Brain microvascular endothelial cell (primary cell): Measurements from ENCODE around the gene WDR6.
A peak's percentile ranks its signal among the peaks of the same experiment; 100 is the strongest.

ENCODE experiments used
- DNase-seq: peaks from one replicate; pipeline ENCODE4 v3.0.0-alpha.2; 2020
- H3K27ac ChIP-seq: fragments of 250-450 bp; sonication (Bioruptor Pico); 2 replicates; pipeline ENCODE4 v1.5.1; 2020; ENCODE audit warnings: mild to moderate bottlenecking, moderate library complexity
- H3K27me3 ChIP-seq: fragments of 250-450 bp; sonication (Bioruptor Pico); replicated peaks from 2 replicates; pipeline ENCODE4 v1.5.1; 2020; ENCODE audit warnings: mild to moderate bottlenecking
- H3K36me3 ChIP-seq: fragments of 250-450 bp; sonication (Bioruptor Pico); replicated peaks from 2 replicates; pipeline ENCODE4 v1.5.1; 2020; ENCODE audit warnings: mild to moderate bottlenecking
- H3K4me3 ChIP-seq: 2 replicates; pipeline ENCODE4 v1.5.1; 2011; ENCODE audit warnings: low read depth, mild to moderate bottlenecking, control low read depth, low read length, moderate library complexity
- in situ Hi-C: cut with HindIII; loops from 2 replicates; pipeline ENCODE4 v1.10.0; 2017; ENCODE audit warnings: low sequenced_read_pairs, low pct_ligation_motif_present
- TF ChIP-seq, protein P1 (sequence below): IDR thresholded peaks from 2 replicates; pipeline ENCODE4 v1.5.1; 2011; ENCODE audit warnings: low read depth, mild to moderate bottlenecking, moderate library complexity, low read length, control low read depth, inconsistent platforms; ENCODE audit errors: missing control alignments

The WDR6 gene

DNA sequence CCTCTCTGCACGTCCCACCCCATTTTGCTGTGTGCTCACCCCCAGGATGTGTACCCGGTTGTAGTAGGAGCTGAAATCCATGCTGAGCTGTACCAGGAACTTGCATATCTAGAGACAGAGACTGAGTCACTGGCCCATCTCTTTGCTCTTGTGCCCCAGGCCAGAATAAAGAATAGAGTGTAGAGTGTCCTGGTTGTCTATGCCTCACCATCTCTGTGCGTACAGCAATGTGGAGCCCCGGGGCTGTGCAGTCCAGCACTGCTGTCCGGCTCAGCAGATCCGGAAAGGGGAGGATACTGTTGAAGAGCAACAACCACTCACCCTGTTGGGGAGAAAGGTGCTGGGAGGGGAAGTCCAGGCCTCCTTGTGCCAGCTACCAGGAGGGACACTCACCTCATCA is 8.6 kb downstream of the WDR6 start:
- DNase-seq: no peak
- Histone ChIP-seq H3K4me3 (no peak overlapping the region), H3K27ac (no peak overlapping the region), H3K27me3 (no peaks in the 10 kb centered on the region), H3K36me3 (peaks cover 47% of the 10 kb centered on the region)
- TF ChIP-seq, protein P1, sequence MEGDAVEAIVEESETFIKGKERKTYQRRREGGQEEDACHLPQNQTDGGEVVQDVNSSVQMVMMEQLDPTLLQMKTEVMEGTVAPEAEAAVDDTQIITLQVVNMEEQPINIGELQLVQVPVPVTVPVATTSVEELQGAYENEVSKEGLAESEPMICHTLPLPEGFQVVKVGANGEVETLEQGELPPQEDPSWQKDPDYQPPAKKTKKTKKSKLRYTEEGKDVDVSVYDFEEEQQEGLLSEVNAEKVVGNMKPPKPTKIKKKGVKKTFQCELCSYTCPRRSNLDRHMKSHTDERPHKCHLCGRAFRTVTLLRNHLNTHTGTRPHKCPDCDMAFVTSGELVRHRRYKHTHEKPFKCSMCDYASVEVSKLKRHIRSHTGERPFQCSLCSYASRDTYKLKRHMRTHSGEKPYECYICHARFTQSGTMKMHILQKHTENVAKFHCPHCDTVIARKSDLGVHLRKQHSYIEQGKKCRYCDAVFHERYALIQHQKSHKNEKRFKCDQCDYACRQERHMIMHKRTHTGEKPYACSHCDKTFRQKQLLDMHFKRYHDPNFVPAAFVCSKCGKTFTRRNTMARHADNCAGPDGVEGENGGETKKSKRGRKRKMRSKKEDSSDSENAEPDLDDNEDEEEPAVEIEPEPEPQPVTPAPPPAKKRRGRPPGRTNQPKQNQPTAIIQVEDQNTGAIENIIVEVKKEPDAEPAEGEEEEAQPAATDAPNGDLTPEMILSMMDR: no peak
- in situ Hi-C loops: no loop called here

DNA sequence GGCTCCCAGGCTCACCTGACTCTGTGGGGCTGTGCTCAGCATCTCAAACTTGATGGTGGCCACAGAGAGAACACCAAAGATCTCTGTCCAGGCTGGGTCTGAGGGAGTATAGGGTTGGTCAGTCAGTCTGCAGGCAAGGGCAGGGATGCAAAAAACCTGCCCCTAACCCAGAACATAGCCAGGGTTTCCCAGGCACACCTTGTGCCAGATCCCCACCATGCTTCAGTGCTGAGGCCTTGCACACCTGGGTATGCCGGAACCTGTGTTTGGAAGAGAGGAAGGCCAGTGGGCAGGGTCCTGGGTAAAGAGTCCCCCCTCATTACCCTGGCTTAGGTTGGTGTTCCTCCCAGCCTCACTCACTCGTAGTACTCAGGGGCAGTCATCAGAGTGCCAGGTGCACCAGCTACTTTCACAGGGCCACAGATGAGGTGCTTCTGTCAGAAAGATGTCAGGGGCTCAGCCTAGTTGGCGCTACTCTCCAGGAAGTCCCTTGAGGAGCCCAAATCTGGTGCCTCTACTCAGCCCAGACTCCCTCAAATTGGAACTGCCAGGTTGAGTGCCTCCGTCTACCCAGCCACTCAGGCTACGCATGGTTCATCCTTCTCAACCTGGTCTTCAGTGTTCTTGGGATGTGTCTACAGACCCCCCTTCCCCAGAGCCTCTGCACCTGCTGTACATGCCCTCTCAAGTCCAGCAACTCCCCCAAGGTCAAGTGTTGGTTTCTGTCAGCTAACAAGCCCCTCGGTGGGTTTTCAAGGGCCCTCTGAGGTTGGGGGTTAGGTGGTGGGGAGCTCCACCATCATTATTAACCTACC is 9.4 kb downstream of the WDR6 start:
- in situ Hi-C loops: no loop called here
- no peak for DNase-seq
- no peaks in the 10 kb centered on the region for H3K27me3 ChIP-seq
- H3K4me3 ChIP-seq: no peak overlapping the region
- peaks cover 45% of the 10 kb centered on the region for H3K36me3 ChIP-seq
- H3K27ac ChIP-seq: no peak overlapping the region
- TF ChIP-seq, protein P1: no peak

DNA sequence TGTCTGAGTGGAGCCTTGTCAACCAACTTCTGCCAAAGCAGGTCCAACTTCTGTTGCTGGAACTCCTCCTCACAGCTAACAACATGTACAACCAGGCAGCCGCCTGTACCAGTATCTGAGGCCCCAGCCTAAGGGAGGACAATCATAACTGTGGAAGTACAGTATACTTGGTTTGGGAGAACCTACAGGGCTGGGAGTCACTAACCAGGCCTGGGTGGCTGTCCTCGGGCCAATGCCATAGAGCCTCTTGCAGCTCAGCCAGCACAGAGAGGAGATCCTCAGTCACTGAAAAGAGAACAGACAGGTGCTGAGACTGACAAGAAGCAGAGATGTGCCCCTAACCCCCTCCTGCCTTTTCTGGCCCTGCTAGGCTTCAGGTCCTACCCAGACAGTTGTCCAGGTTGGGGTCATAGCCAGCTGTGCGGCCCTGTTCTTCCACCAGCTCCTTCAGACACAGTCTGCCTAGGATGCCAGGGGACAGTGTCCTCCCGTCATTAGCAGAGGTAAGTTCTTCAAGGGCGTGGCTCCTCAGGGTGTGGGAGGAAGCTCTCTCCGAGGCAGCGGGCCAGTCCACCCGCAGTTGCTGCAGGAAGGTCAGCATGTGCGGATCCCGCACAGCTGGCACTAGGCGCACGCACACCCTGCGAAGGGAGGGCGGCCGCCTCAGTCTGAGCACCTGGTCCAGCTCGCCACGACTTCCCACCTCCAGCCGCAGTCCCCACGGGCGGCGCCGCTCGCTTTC is 10.2 kb downstream of the WDR6 start:
- in situ Hi-C loops: no loop called here

DNA sequence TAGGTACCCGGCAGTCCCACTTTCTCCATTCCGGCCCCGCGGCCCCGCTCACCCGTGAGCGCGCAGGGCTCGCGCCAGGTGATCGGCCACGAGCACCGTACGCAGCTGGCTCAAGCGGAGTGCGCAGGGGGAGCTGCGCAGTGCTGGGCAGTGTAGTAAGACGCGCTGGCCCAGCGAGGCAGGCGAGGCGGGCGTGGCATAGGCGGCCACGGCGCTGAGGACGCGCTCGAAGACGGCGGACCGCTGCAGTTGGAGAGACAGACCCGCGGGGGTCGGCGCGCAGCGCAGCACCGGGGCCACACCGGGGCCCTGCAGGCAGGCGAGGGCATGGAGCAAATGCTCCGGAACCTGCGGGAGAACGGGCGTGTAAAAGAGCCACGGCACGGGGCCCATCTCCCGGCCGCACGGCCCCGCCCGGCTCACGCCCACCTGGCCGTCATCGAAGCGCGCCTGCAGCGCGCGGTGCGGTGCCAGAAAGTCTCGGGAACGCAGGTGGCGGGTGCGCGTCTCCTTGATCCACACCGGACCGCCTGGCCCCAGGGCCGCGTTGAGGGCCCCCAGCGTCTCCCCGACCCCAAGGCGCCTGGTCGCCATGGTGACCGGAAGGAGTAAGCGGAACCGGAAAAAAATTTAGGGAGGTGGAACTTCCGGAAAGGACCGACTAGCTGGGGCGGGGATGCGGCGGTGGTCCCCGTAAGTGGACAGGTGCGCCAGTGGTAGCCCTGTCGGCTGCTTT is 10.9 kb downstream of the WDR6 start, which contains the start of gene DALRD3:
Gene DALRD3 (minus strand): TSS at position 610 of the 736 bp plus-strand sequence. CDS start 16 bp downstream, at position 594.
- H3K27me3 ChIP-seq: no peaks in the 10 kb centered on the region
- peaks cover 30% of the 10 kb centered on the region for H3K36me3 ChIP-seq
- peak within 1 kb of the TSS; percentile 77 for H3K4me3 ChIP-seq
- H3K27ac ChIP-seq: peak within 1 kb of the TSS; percentile 38
- TF ChIP-seq, protein P1: no peak
- in situ Hi-C loops: no loop called here
- peak; percentile 46 for DNase-seq

More for the DNA sequence above, 10.2 kb downstream of the WDR6 start:
- no peak for DNase-seq
- Histone ChIP-seq H3K27ac (no peak overlapping the region), H3K27me3 (no peaks in the 10 kb centered on the region), H3K36me3 (peaks cover 37% of the 10 kb centered on the region), H3K4me3 (peak overlapping the region; percentile 77)
- TF ChIP-seq, protein P1: no peak

DNA sequence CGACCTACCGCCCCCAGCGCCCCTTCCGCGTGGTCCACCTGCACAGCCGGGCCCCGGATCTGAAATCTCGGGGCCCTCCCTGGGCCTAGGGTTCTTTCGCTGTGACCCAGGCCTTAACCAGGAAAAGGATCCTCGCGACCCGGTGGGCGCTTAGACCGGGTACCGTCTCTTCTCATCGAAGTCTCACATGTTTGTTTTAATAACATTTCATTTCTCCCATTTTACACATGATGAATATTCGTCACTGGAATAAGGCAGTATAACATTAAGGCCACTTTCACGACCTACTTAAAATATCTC is 11.5 kb downstream of the WDR6 start:
- H3K36me3 ChIP-seq: peaks cover 27% of the 10 kb centered on the region
- in situ Hi-C loops: no loop called here
- peak overlapping the region; percentile 38 for H3K27ac ChIP-seq
- TF ChIP-seq, protein P1: no peak
- H3K4me3 ChIP-seq: peak overlapping the region; percentile 77
- no peaks in the 10 kb centered on the region for H3K27me3 ChIP-seq
- no peak for DNase-seq
